ENCODE results near the gene ETS2.

GRCh38 chr21:38863291-38863690 lies 57.6 kb downstream of the ETS2 start:
- TF ChIP-seq CTCF (IDR thresholded peaks at IDR 0.05), result no peak
- no peak for TF ChIP-seq POLR2A (IDR thresholded peaks at IDR 0.05)
